ENCODE results near the gene KIAA0825.

KIAA0825 gene

DNA sequence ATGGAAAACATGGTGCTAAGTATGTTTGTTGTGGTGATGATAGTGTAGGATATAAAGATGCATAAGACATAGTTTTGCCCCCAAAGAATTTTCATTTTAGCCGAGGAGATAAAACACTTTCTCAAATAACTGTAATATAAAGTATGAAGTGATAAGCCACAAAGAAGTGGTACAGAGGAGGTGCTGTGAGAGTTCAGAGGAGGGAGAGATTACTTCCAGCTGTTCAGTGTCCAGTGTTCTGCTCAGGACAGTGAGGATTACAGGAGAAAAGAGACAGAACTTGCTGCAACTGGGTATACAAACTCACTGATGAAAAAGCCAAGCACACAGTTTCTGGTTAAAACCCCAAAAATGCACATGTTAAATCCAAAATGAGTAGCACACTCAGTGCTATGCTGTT, 309.3 kb downstream of the KIAA0825 start:
- no peak for DNase-seq

- DNase-seq = no peak
Measured at GRCh38 chr5:94308442-94308841, 310.0 kb downstream of the KIAA0825 start.

GRCh38 chr5:94304146-94304545, 314.3 kb downstream of the KIAA0825 start:
- no peak for DNase-seq

DNA sequence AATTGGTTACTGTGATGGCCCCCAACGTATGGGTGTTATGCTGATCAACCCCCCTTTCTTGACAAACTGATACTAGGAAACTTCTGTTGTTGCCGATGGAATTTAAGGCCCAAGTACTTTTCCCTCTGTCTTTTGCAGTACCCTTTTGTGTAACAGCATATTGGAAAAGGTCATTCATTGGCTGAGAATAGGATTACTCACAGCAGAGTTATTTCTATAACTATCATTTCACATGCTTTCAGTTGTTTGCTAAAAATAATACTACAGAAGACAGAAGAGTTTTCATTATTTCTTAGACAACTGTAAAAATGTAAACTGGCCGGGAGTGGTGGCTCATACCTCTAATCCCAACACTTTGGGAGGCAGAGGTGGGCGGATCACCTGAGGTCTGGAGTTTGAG, 329.5 kb downstream of the KIAA0825 start:
- DNase-seq = no peak

DNA sequence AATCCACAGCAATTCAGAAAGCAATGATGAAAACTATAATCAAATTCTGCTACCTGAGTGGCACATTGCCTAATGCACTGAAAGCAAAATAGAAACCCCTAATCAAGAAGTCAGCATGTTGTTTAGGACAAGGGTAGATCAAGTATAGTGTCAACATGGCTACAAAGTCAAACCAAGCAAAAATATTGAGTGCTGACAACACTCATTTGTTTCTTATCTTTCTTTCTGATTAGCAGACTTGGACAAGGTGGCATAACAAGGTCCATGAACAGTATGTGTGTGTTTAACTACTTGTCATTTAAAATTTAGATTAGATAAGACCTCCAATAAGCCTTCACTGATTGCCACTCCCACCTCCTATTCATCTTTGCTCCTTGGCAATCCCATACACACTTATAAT, 332.4 kb downstream of the KIAA0825 start:
- no peak for DNase-seq

GRCh38 chr5:94283093-94283492, 335.3 kb downstream of the KIAA0825 start:
- DNase-seq = no peak

GRCh38 chr5:94281236-94281801, 337.1 kb downstream of the KIAA0825 start:
- no peak for DNase-seq

DNA sequence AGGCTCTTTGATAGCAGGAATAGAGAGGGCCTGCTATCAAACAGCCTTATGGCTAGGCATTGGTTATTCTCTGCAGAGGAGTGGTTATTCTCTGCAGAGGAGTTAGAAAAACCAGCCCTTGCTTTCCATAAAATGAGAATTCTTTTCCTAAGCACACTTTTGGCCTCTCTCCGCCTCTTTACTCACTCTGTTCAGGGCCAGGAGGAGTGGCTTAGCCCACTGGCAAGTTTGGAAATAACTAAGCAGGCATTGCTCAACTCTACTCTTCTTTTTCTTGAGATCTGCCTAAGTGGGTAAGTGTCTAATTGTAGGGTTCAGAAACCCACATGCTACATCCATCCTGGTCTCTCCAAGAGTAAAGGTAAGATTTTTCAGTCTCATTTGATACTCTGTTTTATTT, 341.7 kb downstream of the KIAA0825 start:
- no peak for DNase-seq

DNA sequence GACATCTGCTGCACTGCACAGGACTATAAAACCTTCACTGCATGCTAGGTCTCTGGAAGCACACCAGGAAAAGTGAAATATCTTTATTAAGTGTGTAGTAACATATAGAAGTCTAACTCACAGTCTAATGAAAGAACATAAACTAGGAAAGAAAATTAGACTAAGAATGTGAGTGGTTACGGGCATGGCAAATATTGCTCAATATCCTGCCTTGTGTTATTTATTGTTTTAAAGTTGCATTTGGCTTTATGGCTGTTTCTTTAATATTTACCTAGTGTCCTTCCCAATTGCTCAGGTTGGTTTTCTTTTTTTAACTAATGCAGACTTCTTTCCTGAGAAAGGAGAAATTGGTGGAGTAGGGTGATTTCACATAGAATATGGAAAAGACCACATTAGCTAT, 342.4 kb downstream of the KIAA0825 start:
- no peak for DNase-seq

- DNase-seq = no peak
Measured at GRCh38 chr5:94274707-94275106, 343.7 kb downstream of the KIAA0825 start.

GRCh38 chr5:94268226-94268625, 350.2 kb downstream of the KIAA0825 start:
- DNase-seq = no peak

DNA sequence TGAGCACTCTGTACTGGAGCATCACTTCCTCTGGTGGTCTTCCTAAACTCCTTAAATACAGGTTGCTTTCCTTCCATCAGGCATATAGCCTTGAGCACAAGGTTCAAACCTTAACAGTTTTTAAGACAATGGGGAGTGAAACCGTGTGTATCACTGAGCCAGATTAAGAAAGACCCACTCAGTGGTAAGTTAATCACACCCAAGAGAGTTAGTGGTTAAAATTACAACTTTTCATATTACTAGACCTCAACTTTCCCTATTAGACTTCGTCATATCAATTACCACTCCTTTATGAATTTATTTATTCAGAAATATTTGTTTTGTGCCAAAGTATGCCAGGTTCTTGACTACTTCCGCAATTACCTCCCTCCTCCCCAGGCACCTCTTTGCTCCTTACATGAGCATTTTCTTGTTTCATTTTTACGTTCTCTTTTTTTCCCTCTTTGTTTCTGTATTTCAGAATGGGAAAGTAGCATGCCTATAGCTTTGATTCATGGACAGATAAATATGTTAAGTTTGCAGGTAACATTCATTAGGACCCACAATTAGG, 351.0 kb downstream of the KIAA0825 start:
- DNase-seq = no peak

DNA sequence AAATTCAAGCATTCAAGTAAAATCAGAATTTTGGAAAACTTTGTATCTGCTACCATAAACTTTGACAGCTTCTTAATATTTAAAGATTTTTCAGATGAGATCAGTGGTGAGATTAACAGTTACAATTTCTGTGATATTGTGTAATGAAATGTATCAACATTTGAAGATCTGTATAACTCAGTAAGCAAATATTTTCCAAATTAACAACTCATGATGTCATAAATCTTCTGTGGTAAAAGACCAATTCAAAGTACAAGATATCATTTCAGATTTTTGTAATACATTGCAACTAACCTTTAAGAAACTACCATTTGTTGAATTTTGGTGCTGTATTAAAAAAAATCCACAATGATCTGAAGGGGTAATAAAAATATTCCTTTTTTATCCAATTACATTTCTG, 352.2 kb downstream of the KIAA0825 start:
- DNase-seq = no peak

DNA sequence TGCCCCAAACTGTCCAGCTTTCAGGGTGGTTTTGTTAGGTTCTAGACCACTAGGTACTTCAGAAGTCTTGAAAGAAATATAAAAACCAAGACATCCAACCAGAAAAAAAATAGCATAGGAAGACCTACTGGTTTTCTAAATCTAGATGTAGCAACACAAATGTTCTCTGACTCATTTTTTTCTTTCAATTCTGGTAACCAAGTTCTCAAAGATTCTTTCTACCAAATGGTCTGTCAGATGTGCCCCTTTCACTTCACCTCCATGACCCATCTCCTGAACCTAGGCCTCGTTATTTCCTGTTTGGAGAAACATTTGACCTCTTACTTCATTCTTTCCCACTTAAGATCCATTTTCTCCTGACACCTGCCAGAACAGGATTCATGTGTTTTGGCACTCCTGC, 355.3 kb downstream of the KIAA0825 start:
- no peak for DNase-seq

DNA sequence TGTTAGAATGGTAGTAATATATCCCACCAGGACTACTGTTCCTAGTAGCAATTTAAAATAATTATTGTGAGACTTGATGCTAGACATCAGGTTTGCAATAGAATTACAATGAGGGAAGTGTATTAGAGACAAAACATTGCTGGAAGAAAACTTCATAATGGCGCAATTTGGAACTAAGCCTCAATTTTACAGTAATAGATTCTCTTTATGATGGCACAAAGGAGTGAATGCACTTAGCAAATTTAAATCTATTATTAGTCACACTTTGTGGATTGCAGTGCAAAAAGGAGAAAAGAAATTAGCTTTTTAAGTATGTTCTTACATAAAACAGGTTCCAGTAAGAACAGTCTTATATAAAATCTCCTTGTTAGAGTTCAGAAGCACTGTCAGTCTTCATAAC, 358.3 kb downstream of the KIAA0825 start:
- DNase-seq = no peak

DNA sequence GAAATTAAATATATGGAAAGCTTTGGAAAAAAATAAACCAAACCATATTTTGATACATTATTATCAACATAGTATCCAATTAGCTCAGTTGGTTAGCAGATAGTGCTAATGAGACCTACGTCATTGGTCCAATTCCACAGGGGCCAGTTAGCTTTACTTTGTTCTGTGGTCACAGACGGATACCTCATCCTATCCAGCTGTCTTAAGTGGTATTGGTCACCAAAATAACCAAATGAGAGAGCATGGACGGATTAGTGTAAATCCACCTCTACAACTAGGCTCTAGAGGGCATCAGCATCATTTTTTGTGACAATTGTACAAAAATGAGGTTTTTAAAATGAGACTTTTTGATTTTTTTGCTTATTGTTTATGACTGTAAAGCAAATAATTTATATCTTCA, 364.2 kb downstream of the KIAA0825 start:
- no peak for DNase-seq

DNA sequence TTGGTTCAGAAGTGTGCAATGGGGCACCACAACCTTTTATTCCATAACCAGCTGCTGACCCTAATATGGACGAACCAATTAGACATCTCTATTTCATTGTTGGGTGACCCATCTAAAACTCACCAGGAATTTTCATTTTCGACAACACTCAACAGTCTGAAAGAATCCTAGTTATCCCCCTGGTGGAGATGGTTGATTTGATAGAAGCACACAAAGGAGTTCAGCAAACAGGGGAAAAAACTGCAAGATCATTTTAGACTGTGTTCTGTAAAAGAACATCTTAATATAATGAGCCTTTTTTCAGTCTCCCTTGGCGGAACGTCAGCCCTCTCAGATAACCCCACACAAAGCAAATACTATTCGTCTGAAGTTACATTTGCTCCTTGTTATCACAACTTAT, 367.4 kb downstream of the KIAA0825 start:
- no peak for DNase-seq

GRCh38 chr5:94249430-94249829, 369.0 kb downstream of the KIAA0825 start:
- no peak for DNase-seq

DNA sequence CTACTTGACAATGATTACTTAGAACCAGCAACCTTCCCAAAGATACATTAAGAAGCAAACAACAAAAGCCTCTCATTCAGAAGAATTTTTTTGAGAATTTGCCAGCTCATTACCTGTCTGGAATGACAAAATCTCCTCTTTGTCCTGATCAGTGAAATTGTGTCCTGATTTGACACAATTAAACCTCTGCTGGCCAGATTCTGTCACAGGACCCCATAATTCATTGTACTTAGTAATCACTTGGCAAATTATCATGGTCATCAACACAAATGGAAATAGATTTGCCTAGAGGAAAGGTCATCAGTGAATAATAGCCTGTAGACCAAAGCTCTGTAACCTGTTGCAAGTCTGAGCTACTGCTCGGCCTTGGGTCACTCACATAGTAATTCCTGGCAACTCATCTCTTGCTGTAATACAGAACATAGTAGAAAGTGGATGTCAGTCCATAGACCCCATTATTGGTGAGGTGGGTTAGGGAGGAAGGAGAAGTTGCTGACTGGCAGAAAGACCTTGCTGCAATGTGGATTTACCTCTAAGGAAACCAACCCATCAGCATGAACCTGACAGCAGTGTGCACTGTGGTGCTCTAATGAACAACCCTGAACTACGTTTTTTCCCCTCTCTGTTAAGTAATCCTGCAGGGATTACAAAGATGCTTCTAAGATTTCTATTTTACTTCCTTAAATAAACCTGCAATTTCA, 370.1 kb downstream of the KIAA0825 start:
- no peak for DNase-seq

- DNase-seq = no peak
Measured at GRCh38 chr5:94245608-94246007, 372.8 kb downstream of the KIAA0825 start.

DNA sequence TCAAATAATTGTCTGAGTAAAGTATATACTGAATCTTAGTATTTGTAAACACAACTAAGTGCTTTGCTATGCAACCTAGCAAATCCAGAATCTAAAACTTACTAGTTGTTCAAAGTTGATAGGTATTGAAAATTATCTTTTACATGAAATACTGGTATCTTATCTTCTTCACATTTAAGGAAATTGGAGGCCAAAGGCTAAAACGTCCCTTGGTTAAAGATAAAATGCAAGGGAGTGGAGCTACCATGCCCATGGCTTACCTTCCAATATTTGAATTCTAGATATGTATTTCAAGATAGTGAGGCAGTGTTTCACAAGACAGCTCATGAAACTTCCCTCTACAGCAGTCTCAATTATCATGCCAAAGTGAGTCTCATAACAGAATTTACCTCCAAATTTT, 373.5 kb downstream of the KIAA0825 start:
- DNase-seq = no peak

DNA sequence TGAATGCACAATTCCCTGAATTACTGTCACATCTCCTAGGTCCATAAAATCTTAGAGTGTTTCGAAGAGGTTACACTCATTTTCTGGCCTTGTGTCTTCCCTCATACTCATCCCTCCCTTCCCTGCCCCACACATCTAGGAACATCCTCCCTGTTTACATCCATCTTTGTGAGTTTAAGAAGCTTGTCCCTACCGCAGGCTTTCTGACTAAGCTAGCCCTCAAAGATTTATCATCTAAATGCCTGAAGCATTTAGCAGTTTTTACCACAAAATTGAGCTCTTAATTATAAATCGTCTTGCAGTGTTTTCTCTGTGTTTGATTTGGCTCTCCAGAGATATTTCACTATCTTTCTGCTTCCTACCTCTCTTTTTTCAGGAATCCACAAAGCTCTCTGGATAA, 374.8 kb downstream of the KIAA0825 start:
- no peak for DNase-seq

DNA sequence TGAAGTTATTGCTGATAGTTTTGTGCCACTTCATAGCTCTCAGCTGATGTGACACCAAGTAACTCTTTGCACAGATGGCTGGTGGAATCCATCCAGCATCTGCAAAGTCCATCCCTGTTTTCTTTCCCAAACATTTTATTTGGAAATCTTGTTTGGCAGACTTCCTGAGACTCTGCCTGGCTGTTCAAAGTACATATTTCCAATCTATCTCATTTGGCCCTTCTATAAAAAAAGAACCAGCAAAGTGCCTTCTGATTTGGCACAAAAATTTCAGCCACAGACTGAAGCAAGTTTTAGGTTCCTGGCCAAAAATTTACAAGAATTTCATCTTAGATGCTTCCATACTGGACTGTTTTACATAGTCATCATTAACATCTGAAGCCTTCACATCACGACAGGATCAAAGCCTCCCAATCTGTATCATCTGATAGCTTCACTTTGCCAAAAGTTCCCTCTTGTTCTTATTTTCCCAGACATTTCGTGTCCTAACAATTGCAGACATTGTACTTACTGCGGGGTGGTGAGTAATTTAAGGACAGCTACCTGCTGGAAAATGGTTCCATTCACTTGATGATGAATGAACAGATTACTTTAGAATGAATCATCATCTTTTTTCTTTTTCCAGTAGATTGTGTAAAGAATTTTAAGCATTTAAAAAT, 377.3 kb downstream of the KIAA0825 start:
- DNase-seq = no peak

DNA sequence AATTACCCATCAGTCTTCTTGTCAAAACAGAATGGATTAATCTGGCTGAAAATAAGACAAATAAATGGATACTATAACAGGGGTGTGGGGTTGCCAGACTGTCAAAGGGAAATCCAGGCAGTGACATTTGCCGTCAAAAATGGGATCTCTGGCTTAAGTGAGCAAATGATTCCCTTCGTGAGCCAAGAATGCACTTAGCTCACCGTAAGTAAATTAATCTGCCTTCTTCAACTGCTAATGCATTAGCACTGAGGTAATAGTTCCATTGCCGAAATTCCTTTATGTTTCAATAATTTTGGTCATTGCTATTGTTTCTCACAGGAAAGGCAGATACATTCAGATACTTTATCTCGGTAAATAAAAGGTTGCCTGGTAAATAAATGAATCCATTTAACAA, 377.8 kb downstream of the KIAA0825 start:
- DNase-seq = no peak

Measured in DMS79 treated with DMSO at 0.1 percent for 48 hours (cell line).